Eye (tissue), 1 donor: ENCODE results near the gene PTPN9.
"Not testable (repeated sequence)": the region's sequence is repeated elsewhere in the genome, so short reads cannot be mapped to it uniquely, and the experiment has no call there.

Experiments used
- DNase-seq: peaks from one replicate; pipeline ENCODE4 v3.0.0-alpha.2; 2015

Gene PTPN9

DNA sequence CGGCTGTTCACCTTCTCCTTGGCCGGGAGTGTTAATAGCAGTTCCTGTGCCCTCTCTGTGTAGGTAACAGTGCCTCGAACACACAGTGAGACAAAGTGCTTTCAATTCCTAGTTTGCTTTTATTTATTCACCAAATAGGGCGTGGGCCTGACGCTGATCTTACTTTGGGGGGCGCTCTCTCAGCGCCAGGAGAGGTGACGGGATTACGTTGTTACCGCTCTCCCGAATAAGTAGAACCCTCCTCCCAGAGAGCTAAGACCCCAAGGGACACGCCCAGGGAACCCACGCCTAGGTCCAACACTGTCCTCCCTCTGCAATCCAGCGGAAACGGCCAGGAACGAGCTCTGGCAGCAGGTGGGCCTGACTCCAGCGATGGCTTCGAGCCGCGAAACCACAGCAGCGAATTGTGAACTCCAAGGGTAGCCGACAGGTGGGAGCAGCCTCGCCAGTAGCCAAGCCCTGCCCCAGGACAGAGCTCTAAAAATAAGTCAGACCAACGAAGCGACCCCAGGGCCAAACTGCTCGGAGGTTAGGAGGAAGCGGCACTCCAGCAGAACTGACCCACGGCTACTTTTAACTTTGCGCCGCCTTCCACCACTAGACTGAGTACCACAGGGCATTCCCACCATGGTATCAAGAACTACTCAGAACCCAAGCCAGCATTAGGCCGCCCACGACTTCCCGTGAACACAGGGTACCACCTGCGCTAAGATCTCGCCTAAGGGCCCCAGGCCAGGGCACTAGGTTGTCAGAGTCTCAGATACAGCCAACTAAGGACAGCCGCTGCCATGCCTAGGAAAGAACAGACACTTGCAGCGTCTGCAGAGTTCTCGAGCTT, 126.0 kb downstream of the PTPN9 start:
- DNase-seq, result peak; percentile 77

DNA sequence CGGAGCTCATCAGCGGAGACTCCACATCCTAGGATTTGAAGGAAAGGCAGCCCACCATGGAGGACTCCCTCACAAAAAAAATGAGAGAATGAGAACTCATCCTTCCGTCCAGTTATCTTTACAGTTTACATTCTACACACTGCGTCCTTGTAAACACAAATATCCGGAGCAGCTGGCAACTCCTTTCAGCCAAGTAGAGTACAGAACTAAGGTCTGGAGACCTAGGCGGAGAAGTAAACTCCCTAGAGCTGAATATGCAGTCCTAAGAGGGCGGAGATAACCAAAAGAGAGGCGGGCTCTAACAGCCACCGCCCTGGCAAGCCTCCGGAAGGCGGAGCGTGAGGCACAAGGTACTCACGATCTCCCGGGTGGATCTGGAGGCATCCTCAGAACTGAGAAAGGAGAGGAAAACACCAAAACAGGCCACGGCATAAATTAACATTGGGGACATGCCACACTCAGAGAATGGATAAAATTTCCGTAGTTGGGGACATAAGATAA, 126.7 kb downstream of the PTPN9 start:
- peak; percentile 92 for DNase-seq

DNA sequence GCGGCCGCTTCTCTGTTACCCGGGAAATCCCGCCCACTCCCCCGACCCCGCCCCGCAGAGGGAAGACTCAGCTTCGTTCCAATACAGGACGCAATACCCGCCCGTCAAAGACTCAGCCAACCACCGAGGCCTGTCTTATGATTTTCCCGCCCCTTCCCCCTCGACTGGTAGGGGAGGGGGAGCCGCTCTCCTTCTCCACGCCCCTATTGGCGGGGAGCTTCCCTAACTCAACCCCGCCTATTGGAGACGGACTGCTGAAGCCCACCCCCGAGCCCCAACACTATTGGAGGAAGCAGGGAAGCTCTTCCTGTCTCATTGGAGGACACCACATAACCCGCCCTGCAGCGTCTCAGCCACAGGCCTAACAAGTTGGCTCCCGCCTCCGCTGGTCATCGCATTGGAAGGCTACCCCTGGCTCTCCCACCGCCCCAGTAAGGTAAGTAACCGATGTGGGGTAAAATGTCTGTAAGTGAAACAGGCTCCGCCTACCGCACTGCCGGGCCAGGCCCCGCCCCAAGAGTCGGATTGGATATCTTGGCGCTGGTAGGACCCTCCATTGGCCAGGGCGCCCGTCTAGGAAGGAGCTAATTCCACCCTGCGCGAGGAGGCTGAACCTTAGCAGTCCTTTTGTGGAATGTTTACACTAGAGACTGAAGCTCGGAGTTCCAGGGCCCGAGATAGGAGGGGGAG, 127.3 kb downstream of the PTPN9 start, which contains the start of gene SIN3A:
TSS of gene SIN3A (minus strand) at position 17 of the 690 bp plus-strand sequence. CDS start 21,315 bp downstream, outside the sequence.
- DNase-seq, result peak; percentile 100

DNA sequence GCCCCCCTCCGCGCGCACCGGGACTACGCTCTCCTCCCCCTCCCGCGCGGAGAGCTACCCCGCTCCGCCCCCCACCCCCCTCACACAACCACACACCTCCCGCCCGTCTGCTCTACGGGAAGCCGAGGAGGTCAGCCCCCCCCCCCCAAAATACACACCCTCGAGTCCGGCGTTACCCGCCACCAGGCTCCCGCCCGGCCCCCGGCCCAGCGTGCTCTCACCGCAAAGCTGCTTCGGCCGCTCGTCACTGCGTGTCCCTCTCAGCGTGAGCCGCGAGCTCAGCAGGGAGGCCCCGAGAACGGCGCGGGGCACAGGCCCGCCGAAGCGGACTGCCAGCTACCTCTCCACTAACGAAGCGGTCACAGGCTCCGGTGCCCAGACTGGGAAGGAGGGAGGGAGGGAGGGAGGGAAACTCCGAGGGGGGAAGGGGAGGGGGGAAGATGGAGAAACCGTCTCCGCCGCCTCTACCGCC, 127.9 kb downstream of the PTPN9 start:
- no peak for DNase-seq

DNA sequence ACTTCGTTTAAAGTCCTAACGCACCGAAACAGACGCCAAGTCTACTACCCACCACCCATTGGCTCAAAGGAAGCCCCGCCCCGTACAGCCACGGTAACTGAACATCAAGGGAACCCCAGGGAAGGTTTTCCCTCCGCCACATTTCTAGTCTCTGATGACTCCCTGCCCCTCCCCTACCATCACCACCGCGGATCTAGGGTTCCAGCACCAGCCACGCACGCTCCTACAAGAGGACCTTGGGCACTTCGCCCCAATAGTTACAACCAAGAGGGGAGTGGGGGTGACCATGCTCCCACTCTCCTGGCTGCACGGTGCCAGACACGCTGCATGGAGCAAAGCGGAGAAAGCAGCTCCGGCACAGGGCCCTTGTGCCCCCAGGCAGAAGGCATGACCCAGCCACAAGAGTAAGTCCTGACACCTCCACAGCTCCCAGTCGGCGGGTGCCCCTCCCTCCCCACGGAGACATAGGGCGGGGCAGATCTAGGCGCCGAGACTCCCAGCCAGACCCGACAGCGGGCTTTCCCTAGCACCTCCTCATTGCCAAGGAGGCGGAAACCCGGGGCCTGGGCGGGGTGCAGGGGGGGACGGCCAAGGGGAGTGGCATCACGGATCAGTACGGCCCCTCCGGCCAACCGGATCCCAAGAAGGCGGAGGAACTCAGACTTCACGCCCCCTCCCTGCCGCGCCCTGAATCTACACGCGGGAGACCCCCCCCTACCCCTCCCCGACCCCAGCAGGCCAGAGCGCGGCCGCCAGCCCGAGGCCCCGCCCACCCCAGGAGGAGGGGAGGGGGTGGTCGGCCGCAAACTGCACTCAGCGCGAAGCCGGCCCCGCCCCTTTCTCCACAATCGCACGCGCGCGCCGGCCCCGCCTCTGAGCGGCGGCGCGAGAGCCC, 128.6 kb downstream of the PTPN9 start:
- peak; percentile 97 for DNase-seq

DNA sequence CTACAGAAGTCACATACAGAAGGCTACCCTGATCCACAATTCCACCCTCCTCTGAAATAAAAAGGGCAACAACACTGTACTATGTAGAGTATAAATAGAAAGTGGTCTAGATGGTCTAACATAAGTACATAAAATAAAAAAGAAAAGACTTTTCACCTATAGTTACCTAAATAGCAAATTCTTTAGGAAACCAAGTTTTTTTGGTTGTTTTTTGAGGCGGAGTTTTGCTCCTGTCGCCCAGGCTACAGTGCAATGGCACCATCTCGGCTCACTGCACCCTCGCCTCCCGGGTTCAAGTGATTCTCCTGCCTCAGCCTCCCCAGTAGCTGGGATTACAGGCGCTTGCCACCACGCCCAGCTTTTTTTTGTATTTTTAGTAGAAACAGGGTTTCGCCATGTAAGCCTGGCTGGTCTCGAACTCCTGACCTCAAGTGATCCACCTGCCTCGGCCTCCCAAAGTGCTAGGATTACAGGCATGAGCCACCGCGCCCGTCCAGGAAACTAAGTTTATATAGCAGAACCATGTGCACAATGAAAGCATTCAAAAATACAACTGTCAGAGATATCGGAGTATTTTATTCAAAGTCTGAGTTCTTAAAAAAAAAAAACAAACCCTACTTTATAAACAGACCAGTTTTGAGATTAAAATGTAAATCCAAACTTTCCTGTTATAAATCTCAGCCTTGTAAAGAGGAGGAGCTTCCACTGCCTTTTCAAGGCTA, 129.4 kb downstream of the PTPN9 start:
- DNase-seq, result no peak

DNA sequence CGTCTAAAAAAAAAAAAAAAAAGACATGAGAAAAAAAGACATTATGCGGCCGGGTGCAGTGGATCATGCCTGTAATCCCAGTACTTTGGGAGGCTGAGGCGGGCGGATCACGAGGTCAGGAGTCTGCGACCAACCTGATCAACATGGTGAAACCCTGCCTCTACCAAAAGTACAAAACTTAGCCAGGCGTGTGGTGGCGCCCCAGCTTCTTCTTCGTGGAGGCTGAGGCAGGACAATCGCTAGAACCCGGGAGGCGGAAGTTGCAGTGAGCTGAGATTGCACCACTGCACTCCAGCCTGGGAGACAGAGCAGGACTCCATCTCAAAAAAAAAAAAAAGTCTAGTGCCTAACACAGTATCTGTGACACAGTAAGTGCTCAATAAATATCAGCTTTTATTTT, 130.9 kb downstream of the PTPN9 start:
- DNase-seq, result not testable (repeated sequence)

DNA sequence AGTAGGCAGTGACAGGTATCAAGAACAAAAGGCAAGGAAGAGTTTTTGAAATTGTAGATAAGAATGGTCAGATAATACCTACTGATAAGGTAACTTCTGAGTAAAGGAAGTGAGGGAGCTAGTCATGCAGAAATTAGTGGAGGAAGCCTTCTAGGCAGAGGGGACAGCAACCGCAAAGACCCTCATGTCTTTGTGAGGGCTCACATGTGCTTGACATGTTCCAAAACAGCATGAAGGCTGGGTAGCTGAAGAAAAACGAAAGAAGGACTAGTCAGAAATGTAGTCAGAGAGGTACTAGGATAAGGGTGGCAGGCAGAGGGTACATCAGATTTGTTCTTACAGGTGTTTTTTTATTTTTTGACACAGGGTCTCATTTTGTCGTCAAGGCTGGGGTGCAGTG, 133.0 kb downstream of the PTPN9 start:
- no peak for DNase-seq

DNA sequence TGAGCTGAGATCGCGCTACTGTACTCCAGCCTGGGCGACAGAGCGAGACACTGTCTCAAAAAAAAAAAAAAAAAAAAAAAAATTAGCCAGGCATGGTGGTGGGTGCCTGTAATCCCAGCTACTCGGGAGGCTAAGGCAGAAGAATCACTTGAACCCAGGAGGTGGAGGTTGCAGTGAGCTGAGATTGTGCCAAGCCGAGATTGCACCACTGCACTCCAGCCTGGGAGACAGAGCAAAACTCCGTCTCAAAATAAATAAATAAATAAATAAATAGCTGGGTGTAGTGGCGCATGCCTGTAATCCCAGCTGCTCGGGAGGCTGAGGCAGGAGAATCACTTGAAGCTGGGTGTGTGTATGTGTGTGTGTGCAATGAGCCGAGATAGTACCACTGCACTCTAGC, 133.8 kb downstream of the PTPN9 start:
- not testable (repeated sequence) for DNase-seq

DNA sequence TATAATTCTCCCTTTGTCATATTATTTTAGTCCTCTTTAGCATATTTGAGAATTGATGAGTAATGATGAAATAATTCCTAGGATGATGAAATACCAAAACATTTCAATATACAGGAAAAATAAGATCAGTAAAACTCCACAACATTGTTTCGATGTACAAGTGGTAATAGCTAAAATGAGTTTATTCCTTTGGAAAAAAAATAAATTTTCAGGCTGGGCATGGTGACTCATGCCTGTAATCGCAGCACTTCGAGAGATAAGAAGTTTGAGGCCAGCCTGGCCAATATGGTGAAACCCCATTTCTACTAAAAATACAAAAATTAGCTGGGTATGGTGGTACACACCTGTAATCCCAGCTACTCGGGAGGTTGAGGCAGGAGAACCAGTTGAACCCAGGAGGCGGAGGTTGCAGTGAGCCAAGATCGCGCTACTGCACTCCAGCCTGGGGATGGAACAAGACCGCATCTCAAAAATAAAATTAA, 135.1 kb downstream of the PTPN9 start:
- not testable (repeated sequence) for DNase-seq

DNA sequence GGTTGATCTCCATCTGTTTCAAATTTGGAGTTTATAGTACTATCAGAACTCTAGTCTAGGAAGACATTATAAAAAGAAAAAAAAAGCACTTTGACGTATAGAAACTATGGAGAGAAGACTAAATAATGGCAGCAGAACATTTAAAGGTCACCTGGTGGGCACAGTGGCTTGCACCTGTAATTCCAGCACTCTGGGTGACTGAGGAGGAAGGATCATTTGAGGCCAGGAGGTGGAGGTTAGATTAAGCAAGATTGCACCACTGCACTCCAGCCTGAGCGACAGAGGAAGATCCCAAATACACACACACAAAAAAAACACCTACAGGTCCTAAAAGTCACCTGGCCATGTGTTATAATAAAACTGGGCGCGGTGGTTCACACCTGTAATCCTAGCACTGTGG, 141.4 kb downstream of the PTPN9 start:
- no peak for DNase-seq

DNA sequence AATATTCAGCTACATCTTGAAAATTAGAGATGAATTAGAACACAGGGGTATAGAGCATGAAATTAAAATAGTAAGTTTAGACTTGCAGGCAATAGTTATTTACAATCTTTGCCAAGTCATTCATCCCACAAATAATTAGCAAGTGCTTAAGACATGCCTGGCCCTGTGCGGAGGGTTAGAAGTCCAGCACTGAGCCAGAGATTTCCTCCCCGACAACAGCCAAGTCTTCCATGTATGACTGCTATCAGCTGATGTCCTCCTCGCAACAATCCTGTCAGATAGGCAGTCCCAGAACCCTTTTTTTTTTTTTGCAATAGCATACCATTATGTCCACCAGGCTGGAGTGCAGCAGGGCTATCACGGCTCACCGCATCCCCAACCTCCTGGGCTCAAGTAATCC, 142.2 kb downstream of the PTPN9 start:
- no peak for DNase-seq

DNA sequence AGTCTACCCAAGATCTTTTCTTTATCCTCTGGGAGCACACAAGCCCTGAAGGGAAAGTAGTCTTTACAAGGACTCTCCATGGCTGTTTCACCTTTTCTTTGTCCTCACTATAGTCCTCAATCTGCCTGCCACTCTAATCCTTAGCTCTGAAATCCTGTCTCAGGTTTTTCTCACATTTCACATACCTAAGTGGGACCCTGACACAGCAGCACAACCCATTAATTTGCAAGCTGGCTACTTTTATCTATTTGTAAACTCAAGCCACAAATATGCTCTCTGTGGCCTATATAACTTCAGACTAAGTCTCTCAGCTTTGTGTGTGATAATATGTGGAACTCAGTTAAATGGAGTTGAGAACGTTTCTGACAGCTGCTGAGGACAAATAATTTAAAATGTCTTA, 147.4 kb downstream of the PTPN9 start:
- no peak for DNase-seq

DNA sequence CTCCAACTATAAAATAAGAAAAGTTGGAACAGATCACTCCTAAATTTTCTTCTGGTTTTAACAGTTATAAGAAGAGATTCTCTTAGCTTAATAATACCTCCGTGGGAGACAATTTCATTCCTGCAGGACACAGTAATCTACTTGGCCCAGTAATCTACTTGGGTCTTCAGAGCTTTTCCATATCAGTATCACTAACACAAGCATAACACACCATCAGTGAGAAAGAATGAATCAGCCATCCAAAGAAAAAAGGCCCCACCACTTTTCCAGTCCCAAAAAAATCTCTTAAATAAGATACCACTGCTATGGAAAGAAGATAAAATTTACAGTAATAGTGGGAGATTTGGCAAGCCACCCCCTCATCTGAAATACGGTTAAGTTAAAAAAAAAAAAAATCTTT, 147.8 kb downstream of the PTPN9 start:
- no peak for DNase-seq

DNA sequence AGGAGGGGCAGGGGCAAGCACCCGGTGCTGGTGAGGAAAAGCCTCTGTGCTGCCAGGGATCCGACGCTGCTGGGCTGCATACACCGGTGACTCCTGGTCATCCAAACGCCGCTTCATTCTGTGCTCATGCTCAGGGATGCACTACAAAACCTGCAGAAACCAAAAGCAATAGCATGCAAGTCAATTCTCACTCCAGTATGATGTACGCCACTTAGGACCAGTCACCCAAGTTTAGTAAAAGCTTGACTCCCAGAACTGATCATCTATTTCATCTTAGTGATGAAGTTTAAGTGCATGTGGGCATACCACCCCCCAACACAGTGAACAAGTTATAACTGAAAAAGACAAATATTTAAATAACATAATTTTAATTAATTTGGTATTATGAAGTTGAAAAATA, 148.9 kb downstream of the PTPN9 start:
- no peak for DNase-seq

DNA sequence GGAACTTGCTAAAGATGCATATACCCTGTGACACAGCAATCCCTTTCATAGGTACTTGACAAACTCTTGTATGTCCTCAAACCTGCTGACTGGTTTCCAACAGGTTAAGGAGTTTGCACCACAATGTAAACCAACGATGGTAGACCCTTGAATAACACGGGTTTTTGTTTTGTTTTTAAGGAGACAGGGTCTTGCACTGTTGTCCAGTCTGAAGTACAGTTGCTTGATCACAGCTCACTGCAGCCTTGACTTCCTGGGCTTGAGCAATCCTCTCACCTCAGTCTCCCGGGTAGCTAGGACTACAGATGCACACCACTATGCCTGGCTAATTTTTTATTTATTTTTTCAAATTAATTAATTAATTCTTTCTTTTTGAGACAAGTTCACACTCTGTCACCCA, 151.0 kb downstream of the PTPN9 start:
- DNase-seq, result no peak

DNA sequence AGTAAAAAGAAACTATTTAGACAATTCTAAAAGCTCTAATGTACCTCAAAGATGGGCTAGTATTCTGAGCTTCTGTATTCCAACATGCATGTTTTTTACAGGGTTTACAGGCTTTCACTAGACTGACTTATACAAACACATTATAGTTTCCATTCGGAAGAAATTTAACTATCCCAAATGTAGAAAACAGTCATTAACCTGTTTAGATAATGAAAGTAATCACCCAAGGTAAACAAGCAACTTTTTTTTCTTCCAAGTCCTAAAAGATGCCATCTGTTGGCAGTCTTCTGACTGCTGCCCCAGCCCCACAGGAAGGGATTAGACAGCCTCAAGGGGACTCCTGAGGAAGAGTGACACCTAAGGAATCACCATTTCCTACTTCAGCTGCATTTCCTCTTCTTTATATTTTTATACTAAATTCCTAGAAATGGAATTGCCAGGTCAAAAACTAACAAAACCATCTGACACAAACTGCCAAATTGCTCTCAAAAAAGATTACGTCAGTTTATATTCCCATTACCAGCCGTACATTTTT, 153.1 kb downstream of the PTPN9 start:
- DNase-seq, result no peak

DNA sequence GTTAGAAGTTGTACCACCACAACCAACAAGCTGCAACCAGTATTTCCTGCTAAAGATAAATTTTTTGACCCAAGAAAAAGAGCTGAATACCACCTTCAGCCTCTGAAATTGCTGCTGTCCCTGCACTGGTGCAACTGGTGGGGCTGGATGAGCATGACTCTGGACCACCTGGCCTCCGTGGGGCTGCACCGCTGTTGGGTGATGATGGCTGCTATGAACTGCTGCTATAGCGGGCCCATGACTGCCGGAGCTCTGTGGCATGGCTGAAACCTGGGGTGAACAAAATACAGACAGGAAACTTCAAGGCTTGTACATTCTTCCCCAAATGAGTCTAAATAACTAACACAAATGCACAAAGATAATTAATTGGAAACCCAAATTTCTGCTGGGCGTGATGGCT, 156.6 kb downstream of the PTPN9 start:
- no peak for DNase-seq

DNA sequence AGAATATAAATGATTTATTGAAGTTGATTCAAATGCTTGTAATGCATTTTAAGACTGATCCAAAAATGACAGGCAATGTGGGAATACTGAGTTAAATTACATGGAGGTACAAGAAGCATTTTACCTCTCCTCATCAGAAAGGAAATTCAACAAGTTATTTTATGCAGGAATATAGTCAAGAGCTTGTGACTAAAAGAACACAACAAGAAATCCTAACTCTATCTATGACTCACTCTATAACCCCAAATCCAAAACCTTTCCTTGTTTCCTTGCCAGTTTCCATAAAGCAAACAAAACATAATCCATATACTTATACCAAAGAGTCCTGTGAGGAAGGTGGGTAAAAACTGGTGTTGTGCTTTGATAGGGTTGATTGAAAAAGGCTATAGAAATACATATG, 158.4 kb downstream of the PTPN9 start:
- no peak for DNase-seq

DNA sequence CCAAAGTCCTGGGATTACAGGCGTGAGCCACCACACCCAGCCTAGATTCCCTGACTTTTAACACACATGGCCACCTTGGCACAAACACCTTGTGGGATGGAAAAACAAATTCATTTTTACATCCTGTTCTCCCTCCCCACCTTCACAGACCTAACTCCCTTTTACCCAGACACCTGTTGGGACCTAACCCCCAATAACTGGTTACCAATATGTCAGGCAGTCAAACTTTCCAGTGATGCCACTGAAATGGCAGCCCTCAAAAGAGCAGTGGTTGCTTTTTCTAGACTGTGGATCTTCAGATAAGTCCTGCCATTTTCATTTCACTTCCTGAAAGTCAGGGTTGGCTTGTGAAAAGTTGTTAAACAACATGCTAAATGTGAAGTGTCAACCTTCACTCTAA, 162.5 kb downstream of the PTPN9 start:
- no peak for DNase-seq
